ENCODE results near the gene LHX5. TPM values are rescaled to one million over a fixed set of nuclear protein-coding genes. Genes with fewer than 3 reads are reported as not detected.
"Not testable (repeated sequence)": the region's sequence is repeated elsewhere in the genome, so short reads cannot be mapped to it uniquely, and the experiment has no call there.

Gene LHX5
- total RNA-seq, 1 donor from 2014 or later, result 0.50 TPM

DNA sequence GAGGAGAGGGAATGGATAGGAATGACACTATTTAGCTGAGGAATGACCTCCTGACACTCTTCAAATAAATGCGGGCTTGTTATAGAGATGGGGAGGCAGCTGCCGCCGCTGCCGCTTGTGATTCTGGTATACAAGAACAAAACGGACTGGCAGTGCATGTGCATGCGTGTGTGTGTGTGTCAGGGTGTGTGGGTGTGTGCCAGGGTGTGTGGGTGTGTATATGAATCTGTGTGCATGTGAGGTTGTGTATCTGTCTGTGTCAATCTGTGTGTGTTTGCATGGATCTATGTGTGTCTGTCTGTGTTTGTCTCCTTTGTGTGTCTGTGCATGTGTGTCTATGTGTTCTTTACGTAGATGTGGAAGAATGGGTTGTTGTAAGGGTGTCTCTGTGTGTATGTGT is 26.0 kb upstream of the LHX5 start:
- DNase-seq (ENCODE audit: low read depth), result no peak
- H3K4me3 ChIP-seq (ENCODE audit: low read depth, low read length), result no peak overlapping the region
- H3K27me3 ChIP-seq (ENCODE audit: control insufficient read depth, insufficient read depth, low read length), result peaks cover 21% of the 10 kb centered on the region

DNA sequence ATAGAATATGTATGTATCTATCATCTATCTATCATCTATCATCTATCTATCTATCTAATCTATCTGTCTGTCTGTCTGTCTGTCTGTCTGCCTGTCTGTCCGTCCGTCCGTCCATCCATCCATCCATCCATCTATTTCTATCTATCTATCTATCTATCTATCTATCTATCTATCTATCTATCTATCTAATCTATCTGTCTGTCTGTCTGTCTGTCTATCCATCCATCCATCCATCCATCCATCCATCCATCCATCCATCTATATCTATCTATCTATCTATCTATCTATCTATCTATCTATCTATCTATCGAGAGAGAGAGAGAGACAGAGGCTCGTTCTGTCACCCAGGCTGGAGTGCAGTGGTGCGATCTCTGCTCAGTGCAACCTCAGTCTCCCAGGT is 24.3 kb upstream of the LHX5 start:
- H3K36me3 ChIP-seq (ENCODE audit: control insufficient read depth, insufficient read depth, low read length); H3K4me3 ChIP-seq (ENCODE audit: low read depth, low read length); DNase-seq (ENCODE audit: low read depth): not testable (repeated sequence)
- peaks cover 14% of the 10 kb centered on the region for H3K27me3 ChIP-seq (ENCODE audit: control insufficient read depth, insufficient read depth, low read length)

More for the DNA sequence above, 26.0 kb upstream of the LHX5 start:
- TF ChIP-seq, protein P1, sequence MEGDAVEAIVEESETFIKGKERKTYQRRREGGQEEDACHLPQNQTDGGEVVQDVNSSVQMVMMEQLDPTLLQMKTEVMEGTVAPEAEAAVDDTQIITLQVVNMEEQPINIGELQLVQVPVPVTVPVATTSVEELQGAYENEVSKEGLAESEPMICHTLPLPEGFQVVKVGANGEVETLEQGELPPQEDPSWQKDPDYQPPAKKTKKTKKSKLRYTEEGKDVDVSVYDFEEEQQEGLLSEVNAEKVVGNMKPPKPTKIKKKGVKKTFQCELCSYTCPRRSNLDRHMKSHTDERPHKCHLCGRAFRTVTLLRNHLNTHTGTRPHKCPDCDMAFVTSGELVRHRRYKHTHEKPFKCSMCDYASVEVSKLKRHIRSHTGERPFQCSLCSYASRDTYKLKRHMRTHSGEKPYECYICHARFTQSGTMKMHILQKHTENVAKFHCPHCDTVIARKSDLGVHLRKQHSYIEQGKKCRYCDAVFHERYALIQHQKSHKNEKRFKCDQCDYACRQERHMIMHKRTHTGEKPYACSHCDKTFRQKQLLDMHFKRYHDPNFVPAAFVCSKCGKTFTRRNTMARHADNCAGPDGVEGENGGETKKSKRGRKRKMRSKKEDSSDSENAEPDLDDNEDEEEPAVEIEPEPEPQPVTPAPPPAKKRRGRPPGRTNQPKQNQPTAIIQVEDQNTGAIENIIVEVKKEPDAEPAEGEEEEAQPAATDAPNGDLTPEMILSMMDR (IDR thresholded peaks at IDR 0.05; ENCODE audit: insufficient read depth, low read length, poor library complexity, severe bottlenecking), result no peak
- no peaks in the 10 kb centered on the region for H3K36me3 ChIP-seq (ENCODE audit: control insufficient read depth, insufficient read depth, low read length)

DNA sequence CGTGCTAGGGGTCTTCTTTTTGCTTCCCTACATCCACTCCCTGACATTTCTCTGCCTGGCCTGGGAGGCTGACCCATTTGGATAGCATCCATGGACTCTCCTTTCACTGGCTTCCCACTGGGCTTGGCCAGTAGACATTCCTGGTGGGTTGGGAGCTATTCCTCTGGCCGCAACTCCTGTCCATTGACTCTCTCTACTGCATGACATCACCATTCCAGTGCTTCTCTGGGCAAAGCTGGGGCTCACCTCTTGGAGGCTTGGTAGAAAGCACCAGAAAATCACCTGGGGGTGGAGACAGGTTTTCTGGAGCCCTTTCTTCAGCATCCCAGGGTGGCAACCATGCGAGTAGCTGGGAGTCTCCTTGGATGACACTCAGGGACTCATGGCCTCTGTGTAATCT is 16.7 kb upstream of the LHX5 start:
- TF ChIP-seq, protein P1 (IDR thresholded peaks at IDR 0.05; ENCODE audit: insufficient read depth, low read length, poor library complexity, severe bottlenecking), result no peak
- Histone ChIP-seq H3K27me3 (ENCODE audit: control insufficient read depth, insufficient read depth, low read length) (no peaks in the 10 kb centered on the region), H3K4me3 (ENCODE audit: low read depth, low read length) (no peak overlapping the region), H3K36me3 (ENCODE audit: control insufficient read depth, insufficient read depth, low read length) (no peaks in the 10 kb centered on the region)
- DNase-seq (ENCODE audit: low read depth), result no peak

DNA sequence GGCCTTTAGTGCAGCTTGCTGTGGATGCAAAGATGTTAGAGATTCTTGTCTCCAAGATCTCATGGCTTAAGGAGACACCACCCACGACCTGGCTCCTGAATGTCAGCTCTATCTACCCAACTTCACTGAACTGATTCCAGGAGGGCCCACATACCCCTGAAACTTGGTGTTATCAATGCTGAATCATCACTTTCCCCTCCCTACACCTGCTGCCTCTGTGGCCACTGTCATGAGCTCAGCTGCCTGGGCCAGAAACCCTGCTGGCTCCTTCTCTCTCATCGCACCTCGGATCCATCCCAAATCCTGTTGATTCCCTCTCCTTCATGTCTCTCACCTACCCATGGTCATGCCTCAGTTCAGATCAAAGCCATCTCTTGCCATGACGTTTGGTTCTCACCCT is 15.1 kb upstream of the LHX5 start:
- TF ChIP-seq, protein P1 (IDR thresholded peaks at IDR 0.05; ENCODE audit: insufficient read depth, low read length, poor library complexity, severe bottlenecking), result no peak
- no peaks in the 10 kb centered on the region for H3K36me3 ChIP-seq (ENCODE audit: control insufficient read depth, insufficient read depth, low read length)
- no peaks in the 10 kb centered on the region for H3K27me3 ChIP-seq (ENCODE audit: control insufficient read depth, insufficient read depth, low read length)
- no peak for DNase-seq (ENCODE audit: low read depth)
- no peak overlapping the region for H3K4me3 ChIP-seq (ENCODE audit: low read depth, low read length)

DNA sequence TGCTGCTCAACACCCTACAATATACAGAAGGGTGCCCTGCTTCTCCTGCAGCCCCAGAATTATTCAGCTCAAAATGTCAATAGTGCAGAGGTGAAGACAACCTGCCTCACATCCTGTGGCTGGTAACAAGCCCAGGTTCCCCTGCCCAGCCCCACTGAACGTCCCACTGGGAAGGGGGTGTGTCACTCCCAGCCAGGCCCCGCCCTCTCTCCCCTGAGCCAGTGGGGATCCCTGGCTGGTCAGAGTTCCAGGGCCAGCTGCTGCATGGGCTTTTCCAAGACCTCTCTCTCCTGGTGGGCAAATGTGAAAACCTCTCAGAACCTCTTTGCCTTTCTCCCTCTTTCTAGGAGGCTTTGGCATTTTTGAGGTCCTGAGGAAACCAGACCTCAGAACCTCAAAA is 13.7 kb upstream of the LHX5 start:
- peaks cover 7% of the 10 kb centered on the region for H3K27me3 ChIP-seq (ENCODE audit: control insufficient read depth, insufficient read depth, low read length)
- DNase-seq (ENCODE audit: low read depth), result no peak
- no peaks in the 10 kb centered on the region for H3K36me3 ChIP-seq (ENCODE audit: control insufficient read depth, insufficient read depth, low read length)
- no peak overlapping the region for H3K4me3 ChIP-seq (ENCODE audit: low read depth, low read length)
- TF ChIP-seq, protein P1 (IDR thresholded peaks at IDR 0.05; ENCODE audit: insufficient read depth, low read length, poor library complexity, severe bottlenecking), result no peak

DNA sequence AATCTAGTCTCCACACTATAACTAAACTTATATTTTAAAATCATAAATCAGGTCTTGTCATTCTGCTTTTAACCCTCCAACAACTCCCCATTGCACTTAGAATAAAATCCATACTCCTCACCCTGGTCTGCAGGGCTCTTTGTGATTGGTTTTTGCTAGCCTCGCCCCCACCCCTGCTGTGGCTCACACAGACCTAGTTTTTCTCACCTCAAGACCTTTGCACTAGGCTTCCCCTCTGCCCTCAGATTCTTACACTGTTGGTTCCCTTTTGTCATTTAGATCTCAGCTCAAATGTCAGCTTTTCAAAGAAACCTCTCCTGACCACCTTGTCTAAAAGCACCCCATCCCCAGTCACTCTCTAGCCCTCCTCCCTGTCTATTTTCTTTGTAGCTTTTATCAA is 10.7 kb upstream of the LHX5 start:
- no peak for DNase-seq (ENCODE audit: low read depth)
- no peak overlapping the region for H3K4me3 ChIP-seq (ENCODE audit: low read depth, low read length)
- TF ChIP-seq, protein P1 (IDR thresholded peaks at IDR 0.05; ENCODE audit: insufficient read depth, low read length, poor library complexity, severe bottlenecking), result no peak
- peaks cover 36% of the 10 kb centered on the region for H3K27me3 ChIP-seq (ENCODE audit: control insufficient read depth, insufficient read depth, low read length)
- no peaks in the 10 kb centered on the region for H3K36me3 ChIP-seq (ENCODE audit: control insufficient read depth, insufficient read depth, low read length)
